ENCODE measurements around the gene VANGL2. TPM values are rescaled to one million over a fixed set of nuclear protein-coding genes. Genes with fewer than 3 reads are reported as not detected.
A peak's percentile ranks its signal among the peaks of the same experiment; 100 is the strongest.

VANGL2 gene
- total and polyA plus RNA-seq, 9 of the 15 experiments (the other 6 are each of a cell fraction or from before 2014, with no cell fraction given), result 0.28 to 4.0 (median 0.98) TPM

- TF ChIP-seq ZMIZ1 (IDR thresholded peaks at IDR 0.05; ENCODE audit: low read depth in 2 of 2, low read length in 2 of 2) (no peak; a peak in 1 of 4 replicates), CXXC5 (CRISPR knock-in tag; IDR thresholded peaks at IDR 0.05) (peak; percentile 68), TSHZ1 (CRISPR knock-in tag; IDR thresholded peaks at IDR 0.05) (0 out of 2 replicates have a peak, but pooled peaks have one; percentile 37), EP400 (IDR thresholded peaks at IDR 0.05) (peak; percentile 89), FOXA3 (CRISPR knock-in tag; conservative IDR thresholded peaks at IDR 0.05 in 1 of 2, IDR thresholded peaks at IDR 0.05 in 1 of 2) (0 out of 4 replicates have a peak, but pooled peaks of 1 of the 2 experiments have one; percentile 12), ZNF184 (CRISPR knock-in tag; IDR thresholded peaks at IDR 0.05) (no peak), SMC3 (conservative IDR thresholded peaks at IDR 0.05; ENCODE audit: insufficient read depth, low read depth, low read length) (no peak), RB1 (IDR thresholded peaks at IDR 0.05; ENCODE audit: low read depth) (no peak), ARNT (IDR thresholded peaks at IDR 0.05) (peak in 1 of 2 experiments; percentile 82; a peak in 1 of 4 replicates)
Observed at GRCh38 chr1:160362168-160362957, 38.0 kb upstream of the VANGL2 start (continued).

All from K562 (cell line).